Endothelial cell of umbilical vein (primary cell): Measurements from ENCODE around the gene IST1. TPM values are rescaled to one million over a fixed set of nuclear protein-coding genes. Genes with fewer than 3 reads are reported as not detected.

Experiments used
- BruUV-seq: library from RNA; stranded (reverse); fragments of 400-500 nt; replicated peaks from 2 replicates; lab custom pipeline; 2021; lab: Mats Ljungman, UMichigan
- CTCF ChIA-PET: fragments of 300-600, 350-600 bp; sonication (Branson Sonifier 250); formaldehyde crosslinking; loops from one replicate; lab custom pipeline; 2021; ENCODE audit warnings: antibody characterized with exemption, inconsistent platforms; lab: Charles Lee
- POLR2A ChIA-PET: fragments of 300-600, 350-600 bp; sonication (Branson Sonifier 250); formaldehyde crosslinking; loops from one replicate; lab custom pipeline; 2021; ENCODE audit warnings: antibody characterized with exemption, inconsistent platforms; lab: Charles Lee
- DNase-seq: peaks from one replicate; pipeline ENCODE4 v3.0.0-alpha.2; 2011; ENCODE audit warnings: low read depth, low spot score
- FAIRE-seq: peaks from 2 replicates; lab custom pipeline; 2011; peaks lifted over from hg19 to GRCh38; lab: Jason Lieb, UNC
- H2AFZ ChIP-seq: 2 replicates; pipeline ENCODE4 v1.6.0; 2012; ENCODE audit warnings: low read depth, low read length, control low read depth, inconsistent platforms
- H3K27ac ChIP-seq: 2 replicates; pipeline ENCODE4 v1.5.1; 2011; ENCODE audit warnings: low read depth, mild to moderate bottlenecking, control low read depth, low read length, moderate library complexity; ENCODE audit not compliant: insufficient read depth
- H3K27me3 ChIP-seq, 2 experiments: 2 replicates each; pipeline versions ENCODE4 v1.6.0 to v1.6.1; 2011; ENCODE audit warnings: low read length in 2 of 2, mixed read lengths in 1 of 2; ENCODE audit not compliant: control insufficient read depth in 2 of 2, insufficient read depth in 2 of 2
- H3K36me3 ChIP-seq, 2 experiments: 2 replicates in 1 of 2; 3 replicates in 1 of 2; pipeline ENCODE4 v1.5.1; 2011; ENCODE audit warnings: low read length in 2 of 2, mild to moderate bottlenecking in 1 of 2, moderate library complexity in 1 of 2; ENCODE audit not compliant: control insufficient read depth in 2 of 2, insufficient read depth in 2 of 2; ENCODE audit errors: extremely low read depth in 1 of 2
- H3K4me1 ChIP-seq: 3 replicates; pipeline ENCODE4 v1.5.1; 2011; ENCODE audit warnings: mild to moderate bottlenecking, low read length; ENCODE audit not compliant: control insufficient read depth, insufficient read depth; ENCODE audit errors: extremely low read depth
- H3K4me2 ChIP-seq: 2 replicates; pipeline ENCODE4 v1.6.1; 2011; ENCODE audit warnings: low read length, control low read depth, mixed read lengths; ENCODE audit not compliant: insufficient read depth
- H3K4me3 ChIP-seq, 3 experiments: fragments of 200-600 bp in 1 of 3; sonication (generic), shearing (Covaris generic) in 1 of 3; replicated peaks in 1 of 3; 2 replicates each; pipeline ENCODE4 v1.5.1; 2011 to 2016; ENCODE audit warnings: control low read depth in 3 of 3, low read length in 3 of 3, mild to moderate bottlenecking in 2 of 3, inconsistent platforms in 1 of 3, low read depth in 1 of 3, moderate library complexity in 1 of 3; ENCODE audit not compliant: insufficient read depth in 1 of 3
- H3K79me2 ChIP-seq: 2 replicates; pipeline ENCODE4 v1.6.0; 2012; ENCODE audit warnings: low read length, inconsistent platforms; ENCODE audit not compliant: control insufficient read depth, insufficient read depth
- H3K9ac ChIP-seq: replicated peaks from 2 replicates; pipeline ENCODE3; 2011; ENCODE audit warnings: low read length, control low read depth; ENCODE audit not compliant: insufficient read depth; ENCODE audit errors: extremely low read depth
- H3K9me1 ChIP-seq: replicated peaks from 3 replicates; pipeline ENCODE4 v1.6.0; 2011; ENCODE audit warnings: mild to moderate bottlenecking, low read length; ENCODE audit not compliant: control insufficient read depth, insufficient read depth; ENCODE audit errors: extremely low read depth
- H3K9me3 ChIP-seq: replicated peaks from 2 replicates; pipeline ENCODE4 v1.5.1; 2012; ENCODE audit warnings: low read length, inconsistent platforms; ENCODE audit not compliant: control insufficient read depth, insufficient read depth
- H4K20me1 ChIP-seq: replicated peaks from 2 replicates; pipeline ENCODE3; 2011; ENCODE audit warnings: mild to moderate bottlenecking, low read length; ENCODE audit not compliant: control insufficient read depth, insufficient read depth; ENCODE audit errors: extremely low read depth
- FOS ChIP-seq: IDR thresholded peaks from 2 replicates; pipeline ENCODE4 v1.6.1; 2011; ENCODE audit warnings: mild to moderate bottlenecking, low read length, moderate library complexity, borderline replicate concordance; ENCODE audit not compliant: insufficient read depth
- GATA2 ChIP-seq: IDR thresholded peaks from 2 replicates; pipeline ENCODE4 v1.7.0; 2011; ENCODE audit warnings: low read depth, mild to moderate bottlenecking, moderate library complexity, mixed read lengths, low read length; ENCODE audit not compliant: insufficient read length, insufficient read depth
- MAX ChIP-seq: IDR thresholded peaks from 2 replicates; pipeline ENCODE4 v1.6.1; 2011; ENCODE audit not compliant: insufficient read depth, insufficient read length
- POLR2AphosphoS5 ChIP-seq: IDR thresholded peaks from 2 replicates; pipeline ENCODE4 v1.6.1; 2012; ENCODE audit warnings: low read depth, mild to moderate bottlenecking, control low read depth, low read length, moderate library complexity; ENCODE audit not compliant: insufficient read depth
- dilution Hi-C: fragments of 300-500 bp; cut with MboI; formaldehyde crosslinking; loops from one replicate; pipeline ENCODE4 v1.15.0; 2019; ENCODE audit warnings: low sequenced_read_pairs; ENCODE audit not compliant: extremely low pct_ligation_motif_present
- intact Hi-C: fragments of 100-400 bp; cut with micrococcal nuclease; formaldehyde crosslinking; loops from one replicate; pipeline ENCODE4 v1.10.0; 2022
- polyA plus RNA-seq, 4 experiments: library from polyadenylated mRNA; depleted of rRNA in 3 of 4; stranded (reverse) in 3 of 4; unstranded in 1 of 4; fragments of >200 nt; gene quantifications; 2 replicates each; pipeline versions ENCODE4 v1.2.1 to v1.2.3, GENCODE V29; 2011 to 2012; ENCODE audit warnings: missing spikeins in 1 of 4
- total RNA-seq: library from RNA; stranded (reverse); gene quantifications from 2 replicates; pipeline ENCODE4 v1.2.3, GENCODE V29; 2021
- TF ChIP-seq, protein P1 (sequence below), 2 donors: IDR thresholded peaks; 1 replicate in 1 of 2; 2 replicates in 1 of 2; pipeline ENCODE4 v1.5.1; 2011; ENCODE audit warnings: low read length in 2 of 2, mild to moderate bottlenecking in 2 of 2, moderate library complexity in 2 of 2, control low read depth in 1 of 2, inconsistent platforms in 1 of 2, low read depth in 1 of 2; ENCODE audit not compliant: insufficient read depth in 1 of 2; ENCODE audit errors: extremely low read depth in 1 of 2

The IST1 gene
- total and polyA plus RNA-seq, 2 donors (not counting 3 experiments of a cell fraction or from before 2014, with no cell fraction given), result 145 to 165 TPM

DNA sequence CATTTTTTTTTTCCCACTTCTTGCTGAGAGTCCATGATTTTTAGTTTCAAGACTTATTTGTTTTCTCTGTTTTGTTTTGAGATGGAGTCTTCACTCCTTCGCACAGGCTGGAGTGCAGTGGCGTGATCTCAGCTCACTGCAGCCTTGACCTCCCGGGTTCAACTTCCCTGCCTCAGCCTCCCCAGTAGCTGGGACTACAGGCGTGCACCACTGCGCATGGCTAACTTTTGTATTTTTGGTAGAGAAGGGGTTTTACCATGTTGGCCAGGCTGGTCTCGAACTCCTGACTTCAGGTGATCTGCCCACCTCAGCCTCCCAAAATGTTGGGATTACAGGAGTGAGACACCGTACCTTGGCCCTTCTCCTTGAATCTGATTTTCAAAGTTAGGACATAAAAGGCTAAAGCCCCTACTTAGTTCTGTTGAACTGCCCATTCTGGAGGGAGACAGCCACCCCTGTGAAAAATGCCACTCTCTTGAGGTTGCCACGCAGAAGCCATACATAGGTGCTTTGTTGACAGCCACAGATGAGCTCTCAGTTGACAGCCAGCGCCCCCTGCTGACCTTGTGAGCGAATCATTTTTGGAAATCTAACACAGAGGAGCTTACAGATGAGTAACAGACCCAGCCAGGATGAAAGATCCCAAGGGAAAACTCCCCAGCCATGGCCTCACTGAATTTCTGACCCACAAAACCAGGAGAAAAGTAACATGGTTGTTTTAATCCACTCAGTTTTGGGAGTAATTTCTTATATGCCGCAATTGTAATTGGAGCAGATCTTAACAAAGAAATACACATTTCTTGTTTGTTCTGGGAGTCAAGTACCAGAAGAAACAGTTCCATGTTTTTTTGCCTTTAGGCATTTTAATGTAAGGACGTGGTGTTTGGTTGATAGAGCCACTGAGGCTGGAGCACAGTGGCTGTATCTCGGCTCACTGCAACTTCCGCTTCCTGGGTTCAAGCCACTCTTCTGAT is 66.0 kb downstream of the IST1 start:
- CTCF ChIA-PET, result interaction anchor here (0.6 to 8.7 kb wide), 88 partner anchors 10 to 549 kb away, joined by 3 to 212 read pairs (median 5); partner anchors contain the start of genes AP1G1, DHX38, IST1 and PKD1L3
- Histone ChIP-seq H3K36me3 (no peaks in the 10 kb centered on the region), H3K27ac (no peak overlapping the region), H2AFZ (no peak overlapping the region), H3K9me3 (no peaks in the 10 kb centered on the region), H3K27me3 (peaks cover 0 to 3% of the 10 kb centered on the region in 2 experiments), H3K9me1 (no peaks in the 10 kb centered on the region), H3K9ac (no peak overlapping the region), H4K20me1 (no peaks in the 10 kb centered on the region), H3K4me1 (peaks cover 3% of the 10 kb centered on the region), H3K79me2 (no peaks in the 10 kb centered on the region), H3K4me2 (no peak overlapping the region), H3K4me3 (no peak overlapping the region)
- intact Hi-C loops, result loop anchor here (1.0 to 5.0 kb wide), 9 partner anchors 32 to 215 kb away; partner anchors contain the start of genes ATXN1L, IST1 and ZNF821
- no peak for TF ChIP-seq GATA2
- TF ChIP-seq, protein P1, sequence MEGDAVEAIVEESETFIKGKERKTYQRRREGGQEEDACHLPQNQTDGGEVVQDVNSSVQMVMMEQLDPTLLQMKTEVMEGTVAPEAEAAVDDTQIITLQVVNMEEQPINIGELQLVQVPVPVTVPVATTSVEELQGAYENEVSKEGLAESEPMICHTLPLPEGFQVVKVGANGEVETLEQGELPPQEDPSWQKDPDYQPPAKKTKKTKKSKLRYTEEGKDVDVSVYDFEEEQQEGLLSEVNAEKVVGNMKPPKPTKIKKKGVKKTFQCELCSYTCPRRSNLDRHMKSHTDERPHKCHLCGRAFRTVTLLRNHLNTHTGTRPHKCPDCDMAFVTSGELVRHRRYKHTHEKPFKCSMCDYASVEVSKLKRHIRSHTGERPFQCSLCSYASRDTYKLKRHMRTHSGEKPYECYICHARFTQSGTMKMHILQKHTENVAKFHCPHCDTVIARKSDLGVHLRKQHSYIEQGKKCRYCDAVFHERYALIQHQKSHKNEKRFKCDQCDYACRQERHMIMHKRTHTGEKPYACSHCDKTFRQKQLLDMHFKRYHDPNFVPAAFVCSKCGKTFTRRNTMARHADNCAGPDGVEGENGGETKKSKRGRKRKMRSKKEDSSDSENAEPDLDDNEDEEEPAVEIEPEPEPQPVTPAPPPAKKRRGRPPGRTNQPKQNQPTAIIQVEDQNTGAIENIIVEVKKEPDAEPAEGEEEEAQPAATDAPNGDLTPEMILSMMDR (IDR thresholded peaks at IDR 0.05; ENCODE audit: extremely low read depth in 1 of 2, insufficient read depth in 1 of 2, low read depth in 1 of 2, low read length in 2 of 2), result peak; percentile 76 to 79
- no peak for TF ChIP-seq POLR2AphosphoS5
- TF ChIP-seq FOS, result no peak
- TF ChIP-seq MAX, result no peak
- no TSS peak for BruUV-seq
- FAIRE-seq (peak; percentile 87), DNase-seq (peak; percentile 91)
- dilution Hi-C loops, result no loop called here
- POLR2A ChIA-PET, result interaction anchor here (0.9 kb wide), 1 partner anchor 78 kb away, joined by 3 read pairs; no protein-coding TSS in a partner anchor
